NCI-H2196 (cell line): ENCODE data around the gene EPHA4.

Experiments used
- DNase-seq: peaks from one replicate; lab custom pipeline; 2025; ENCODE audit not compliant: unreplicated experiment; lab: John Stamatoyannopoulos, UW

EPHA4 gene

DNA sequence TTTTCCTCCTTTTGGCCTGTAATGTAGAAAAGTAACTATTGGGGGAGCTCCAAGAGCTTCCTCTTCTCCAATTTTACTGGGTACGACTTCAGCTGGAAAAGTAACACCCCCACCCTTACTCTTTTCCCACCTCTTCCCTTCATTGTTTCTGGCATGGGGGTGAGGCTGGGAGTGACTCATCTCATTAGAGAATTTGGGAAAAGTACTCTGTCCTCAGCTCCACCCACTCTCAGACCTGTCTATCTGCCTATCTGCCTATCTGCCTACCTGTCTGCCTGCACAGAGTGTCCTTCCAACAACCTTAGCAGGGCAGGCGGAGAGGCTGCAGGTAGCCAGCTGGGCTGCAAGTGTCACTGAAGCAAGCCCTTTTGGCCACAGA, 93.6 kb downstream of the EPHA4 start:
- no peak for DNase-seq

DNA sequence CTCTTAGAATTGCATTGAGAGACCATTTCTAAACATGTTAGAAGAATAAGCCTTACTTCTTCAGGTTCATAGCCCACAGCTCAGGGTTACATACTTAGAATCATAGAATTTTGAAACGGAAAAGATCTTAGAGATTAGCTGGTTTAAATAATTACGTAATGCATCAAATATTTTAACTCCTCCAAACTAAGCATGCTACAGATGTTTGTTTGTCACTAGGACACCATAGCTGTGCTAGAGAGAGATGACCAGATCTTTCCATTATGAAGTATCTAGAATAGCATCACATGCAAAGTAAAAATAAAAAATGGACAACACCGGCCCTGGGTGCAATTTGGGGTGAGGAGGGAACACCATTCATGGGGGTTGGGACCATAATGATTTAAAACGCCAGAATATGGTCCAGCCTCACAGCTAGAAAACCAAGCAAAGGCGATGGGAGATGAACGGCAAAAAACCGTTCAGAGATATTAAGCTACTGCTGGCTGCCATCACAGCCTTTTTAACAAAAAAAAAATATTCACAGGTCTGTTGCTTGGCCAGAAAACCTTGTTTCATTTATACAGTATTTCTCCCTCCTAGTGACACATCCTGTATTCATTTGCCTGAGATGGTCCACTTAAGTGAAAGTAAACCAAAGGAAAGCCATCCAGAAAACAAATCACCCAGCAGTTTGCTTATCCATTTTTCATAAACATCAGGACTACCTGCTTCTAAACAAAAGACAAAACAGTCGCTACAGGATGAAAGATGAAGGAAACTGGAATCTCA, 94.2 kb downstream of the EPHA4 start:
- no peak for DNase-seq

DNA sequence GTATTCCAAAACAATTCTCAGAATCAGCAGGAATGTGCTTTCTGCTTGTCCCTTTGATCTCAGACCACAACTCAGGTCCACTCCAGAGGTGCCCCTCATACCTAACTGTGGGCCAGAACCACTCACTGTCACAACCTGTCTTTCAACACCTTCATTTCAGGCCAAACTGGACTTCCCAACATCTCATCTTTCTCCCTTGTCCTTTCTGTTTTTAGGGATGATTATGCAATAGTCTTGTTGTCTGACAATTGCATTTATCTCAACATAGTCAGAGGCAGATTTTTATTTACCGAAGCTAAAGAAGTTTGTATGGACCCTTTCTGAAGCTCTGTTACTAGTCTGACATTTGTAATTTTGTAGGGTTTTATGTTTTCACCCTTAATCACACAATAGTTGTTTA, 95.9 kb downstream of the EPHA4 start:
- DNase-seq = no peak

DNA sequence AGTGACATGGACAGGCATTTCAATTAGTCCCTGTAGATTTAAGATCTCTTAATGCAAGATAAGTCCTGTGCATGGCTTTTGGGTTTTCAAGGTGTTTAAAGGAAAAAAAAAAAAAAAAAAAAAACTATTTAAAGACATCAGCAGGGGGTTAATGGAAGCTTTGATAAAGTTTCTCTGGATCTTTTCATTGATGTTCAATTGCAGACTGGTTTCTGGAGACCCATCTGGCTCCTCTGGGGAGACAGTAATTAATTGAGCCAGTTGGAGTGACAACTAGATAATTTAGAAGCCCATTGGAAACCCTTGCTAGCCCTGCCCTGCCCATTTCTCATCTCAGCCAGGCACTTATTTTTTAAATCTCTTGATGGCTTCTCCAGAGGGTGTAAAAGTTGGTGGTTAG, 98.7 kb downstream of the EPHA4 start:
- no peak for DNase-seq

DNA sequence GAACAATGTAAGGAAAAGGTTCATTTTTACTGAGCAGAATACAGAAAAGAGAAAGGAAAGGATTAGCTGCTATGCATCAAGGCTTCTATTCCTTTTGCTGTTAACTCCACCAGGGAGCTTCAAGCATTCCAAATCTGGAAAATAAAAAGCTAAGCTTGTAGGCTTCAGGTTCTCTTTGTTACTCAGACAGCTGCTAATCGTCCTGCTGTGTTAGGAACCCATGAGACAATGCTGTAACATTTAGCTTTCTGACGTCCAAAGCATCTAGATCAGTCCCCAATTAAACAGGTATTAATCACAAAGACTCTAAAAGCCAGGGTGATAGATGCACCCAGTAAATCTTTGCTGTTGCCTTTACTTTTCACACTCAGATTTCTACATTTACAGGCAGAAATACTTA, 103.8 kb downstream of the EPHA4 start:
- DNase-seq = no peak

DNA sequence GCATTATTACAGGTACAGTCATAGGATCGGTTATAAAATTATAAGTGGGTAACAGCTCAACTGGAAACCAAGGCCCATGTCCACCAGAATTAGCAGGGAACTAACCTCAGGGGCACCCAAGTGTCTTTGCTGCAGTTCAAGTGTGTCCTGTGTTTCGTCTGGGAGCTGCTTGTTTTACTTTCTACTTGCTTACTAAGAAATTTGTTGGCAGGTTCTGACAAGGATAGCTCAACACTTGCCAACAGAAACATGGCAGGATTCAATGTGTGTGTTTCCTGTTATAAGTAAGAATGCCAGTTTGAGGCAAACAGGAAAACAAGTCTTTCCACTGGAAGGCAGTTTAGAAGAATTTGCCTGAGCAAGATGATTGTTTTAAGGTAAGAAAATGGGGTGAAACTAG, 104.5 kb downstream of the EPHA4 start:
- DNase-seq = no peak

DNA sequence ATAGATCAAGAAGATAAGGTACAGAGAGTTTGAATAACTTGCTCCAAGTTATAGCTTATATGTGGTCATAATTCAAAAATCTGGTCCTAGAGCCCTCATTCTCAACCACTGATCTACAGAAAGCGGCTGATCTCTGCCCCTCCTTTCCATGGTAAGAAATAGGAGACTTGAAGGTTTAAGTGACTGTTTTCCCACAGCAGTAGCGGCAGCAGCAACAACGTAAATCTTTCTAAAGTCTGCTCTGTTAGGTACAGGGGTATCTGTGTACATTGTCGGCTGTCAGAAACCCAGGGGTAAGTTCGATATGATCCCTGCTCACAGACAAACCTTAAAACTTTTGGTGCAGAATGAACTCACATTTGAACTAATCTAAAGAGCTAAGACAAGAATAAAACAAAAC, 105.4 kb downstream of the EPHA4 start:
- DNase-seq = no peak

DNA sequence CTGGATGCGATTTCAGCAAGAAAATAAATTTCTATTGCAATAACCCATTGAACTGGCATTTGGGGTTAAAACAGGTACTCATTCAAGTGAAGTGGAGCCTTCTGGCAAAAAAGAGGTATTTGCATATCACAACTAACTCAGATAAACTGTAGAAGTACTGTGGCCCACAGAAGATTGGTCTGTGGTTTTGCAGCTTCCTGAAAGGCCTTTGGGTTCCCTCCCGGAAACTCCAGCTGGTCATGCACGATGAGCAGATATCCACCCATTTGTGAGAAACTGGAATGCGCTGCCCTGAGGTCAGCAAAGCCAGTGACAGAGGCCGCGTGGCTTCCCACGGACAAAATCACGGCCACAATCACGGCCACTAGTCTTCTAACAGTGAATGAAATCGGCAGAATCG, 106.3 kb downstream of the EPHA4 start:
- no peak for DNase-seq

- no peak for DNase-seq
Measured at GRCh38 chr2:221464971-221465370, 107.1 kb downstream of the EPHA4 start.

GRCh38 chr2:221463241-221463896, 108.7 kb downstream of the EPHA4 start:
- DNase-seq = no peak

- DNase-seq = no peak
Measured at GRCh38 chr2:221461901-221462300, 110.2 kb downstream of the EPHA4 start.

DNA sequence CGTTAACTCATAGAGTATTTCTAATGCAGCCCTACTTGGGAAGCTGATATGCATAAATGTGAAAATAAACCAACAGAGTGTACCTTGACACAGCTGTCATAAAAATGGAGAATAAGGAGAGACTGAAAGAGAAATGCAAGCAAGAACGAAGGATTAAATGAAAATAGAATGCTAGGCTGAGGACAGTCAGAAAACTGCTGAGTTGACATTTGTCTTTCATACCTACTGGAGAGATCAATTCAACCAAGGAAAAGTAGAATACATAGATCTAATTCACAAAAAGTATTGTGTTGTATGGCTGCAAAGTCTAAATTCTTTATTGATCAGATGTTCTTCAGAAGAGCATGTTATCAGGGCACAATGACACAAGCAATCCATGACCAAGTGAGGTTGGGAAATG, 112.0 kb downstream of the EPHA4 start:
- no peak for DNase-seq

- DNase-seq = no peak
Measured at GRCh38 chr2:221458578-221458977, 113.5 kb downstream of the EPHA4 start.

DNA sequence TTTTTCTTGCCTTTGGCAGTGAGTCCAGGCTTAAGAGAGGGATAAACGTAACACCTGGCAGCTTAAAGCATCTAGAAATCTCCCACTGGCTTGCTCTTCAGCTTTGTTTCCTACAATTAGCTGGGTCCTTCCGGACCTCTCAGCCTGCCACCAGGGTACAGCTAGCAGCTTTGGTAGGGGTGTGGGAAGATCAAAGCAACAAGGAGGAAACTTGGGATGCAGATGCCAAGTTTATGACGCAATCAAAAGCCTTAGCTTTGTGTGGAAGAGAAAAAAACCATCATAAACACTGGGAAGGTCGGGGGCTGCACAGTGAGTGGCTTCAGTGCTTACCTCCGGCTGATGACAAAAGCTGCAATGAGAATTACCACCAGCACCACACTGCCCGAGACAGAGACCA, 116.9 kb downstream of the EPHA4 start:
- no peak for DNase-seq

GRCh38 chr2:221454459-221455105, 117.5 kb downstream of the EPHA4 start:
- DNase-seq = no peak

DNA sequence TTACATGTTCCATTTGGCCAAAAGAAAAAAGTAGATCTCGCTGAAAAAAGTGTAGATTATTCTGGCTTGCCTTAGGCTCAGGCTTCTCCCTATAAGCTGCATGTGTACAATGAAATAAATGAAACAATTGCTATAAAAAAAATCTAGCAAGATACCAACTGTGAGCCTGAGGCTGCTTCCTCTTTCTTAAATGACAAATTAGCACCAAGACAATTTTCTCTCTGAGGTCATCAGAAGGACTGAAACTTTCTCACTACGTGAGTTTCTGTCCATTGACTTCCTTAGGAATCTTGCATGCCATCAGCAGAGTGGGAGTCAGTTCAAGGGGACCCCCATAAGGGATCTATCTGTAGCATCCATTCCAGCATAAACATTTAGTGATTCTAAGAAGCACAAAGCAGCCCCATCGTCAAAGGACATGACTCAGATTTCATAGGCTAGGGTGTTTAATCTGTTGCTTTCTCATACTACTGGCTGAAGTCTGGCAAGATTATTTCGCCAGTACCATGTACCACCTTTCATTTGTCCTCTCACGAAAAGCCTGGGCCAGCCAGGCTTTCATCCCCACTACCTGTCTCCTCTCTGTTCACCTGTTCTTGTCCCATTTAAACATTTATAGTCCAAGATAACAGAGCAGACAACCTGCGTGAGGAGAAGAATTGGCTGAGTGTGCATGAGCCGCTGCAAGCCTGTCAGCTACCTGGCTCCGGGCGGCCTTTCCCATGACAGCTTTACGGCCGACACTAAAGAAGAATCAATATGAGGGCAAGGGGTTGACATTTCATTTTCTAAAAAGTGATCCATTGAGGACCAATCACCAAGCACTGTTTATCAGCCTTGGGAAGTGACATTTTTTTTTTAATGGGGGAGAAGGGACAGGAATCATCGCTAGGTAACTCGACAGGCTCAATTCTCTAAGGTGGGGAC, 120.0 kb downstream of the EPHA4 start:
- no peak for DNase-seq

- no peak for DNase-seq
Measured at GRCh38 chr2:221450280-221450679, 121.8 kb downstream of the EPHA4 start.

GRCh38 chr2:221449406-221449805, 122.7 kb downstream of the EPHA4 start:
- DNase-seq = no peak

DNA sequence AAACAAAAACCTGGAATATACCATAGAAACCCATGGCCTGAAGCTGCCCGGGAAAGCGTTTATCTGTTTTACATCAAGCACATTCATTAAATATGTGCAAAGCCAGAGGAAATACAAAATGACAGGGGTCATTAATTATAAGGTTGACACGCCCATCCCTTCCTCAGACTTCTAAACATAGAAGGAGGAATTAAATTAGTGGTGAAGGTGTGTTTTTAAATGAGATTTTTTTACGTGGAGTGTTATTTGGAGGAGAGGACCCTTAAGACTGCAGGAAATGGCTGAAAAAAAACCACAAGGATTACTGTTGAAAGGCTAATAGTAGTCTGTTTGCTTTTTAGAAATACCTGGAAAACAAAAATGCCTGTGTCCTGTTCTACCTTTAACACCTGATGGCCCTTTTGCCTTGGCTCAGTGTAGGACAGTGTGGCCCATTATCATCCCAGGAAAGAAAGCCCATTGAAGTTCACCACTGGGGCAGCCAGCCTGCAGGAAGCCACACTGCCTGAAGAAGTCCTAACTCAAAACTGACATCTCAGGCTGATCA, 123.2 kb downstream of the EPHA4 start:
- no peak for DNase-seq

DNA sequence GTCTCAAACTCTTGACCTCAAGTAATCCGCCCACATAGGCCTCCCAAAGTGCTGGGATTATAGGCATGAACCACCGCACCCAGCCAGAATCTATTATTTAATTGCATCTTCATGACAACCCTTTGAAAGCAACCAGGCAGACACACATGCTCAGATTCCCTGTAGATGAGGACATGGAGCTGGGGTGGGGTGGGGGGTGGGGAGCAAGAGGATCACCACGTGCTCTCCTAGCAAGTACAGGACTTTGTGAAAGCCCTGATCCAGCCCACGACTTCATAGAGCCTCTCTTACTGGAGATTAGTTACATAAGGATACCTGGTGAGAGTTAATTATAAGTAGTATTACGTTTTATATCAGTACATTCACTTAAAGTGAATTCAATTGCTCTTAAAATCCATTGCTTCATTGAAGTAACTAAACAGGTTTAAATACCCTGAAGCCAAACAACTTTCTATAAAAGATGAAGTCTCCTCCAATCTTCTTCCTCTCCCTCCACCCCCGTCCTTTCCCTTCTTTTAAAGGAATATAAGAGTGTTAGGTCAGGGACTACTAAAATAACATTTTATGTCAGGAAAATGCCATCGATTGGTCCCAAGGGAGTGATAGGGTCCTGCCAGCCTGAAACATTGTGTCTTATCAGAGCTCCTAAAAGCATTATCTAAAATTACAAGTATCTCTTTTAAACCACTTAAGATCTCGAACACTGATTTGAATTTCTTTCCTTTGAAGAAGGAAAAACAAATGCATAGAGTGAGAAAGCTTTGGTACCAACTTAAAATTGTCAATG, 123.9 kb downstream of the EPHA4 start:
- DNase-seq = no peak
